Measurements from ENCODE around the gene CPNE1.

DNA sequence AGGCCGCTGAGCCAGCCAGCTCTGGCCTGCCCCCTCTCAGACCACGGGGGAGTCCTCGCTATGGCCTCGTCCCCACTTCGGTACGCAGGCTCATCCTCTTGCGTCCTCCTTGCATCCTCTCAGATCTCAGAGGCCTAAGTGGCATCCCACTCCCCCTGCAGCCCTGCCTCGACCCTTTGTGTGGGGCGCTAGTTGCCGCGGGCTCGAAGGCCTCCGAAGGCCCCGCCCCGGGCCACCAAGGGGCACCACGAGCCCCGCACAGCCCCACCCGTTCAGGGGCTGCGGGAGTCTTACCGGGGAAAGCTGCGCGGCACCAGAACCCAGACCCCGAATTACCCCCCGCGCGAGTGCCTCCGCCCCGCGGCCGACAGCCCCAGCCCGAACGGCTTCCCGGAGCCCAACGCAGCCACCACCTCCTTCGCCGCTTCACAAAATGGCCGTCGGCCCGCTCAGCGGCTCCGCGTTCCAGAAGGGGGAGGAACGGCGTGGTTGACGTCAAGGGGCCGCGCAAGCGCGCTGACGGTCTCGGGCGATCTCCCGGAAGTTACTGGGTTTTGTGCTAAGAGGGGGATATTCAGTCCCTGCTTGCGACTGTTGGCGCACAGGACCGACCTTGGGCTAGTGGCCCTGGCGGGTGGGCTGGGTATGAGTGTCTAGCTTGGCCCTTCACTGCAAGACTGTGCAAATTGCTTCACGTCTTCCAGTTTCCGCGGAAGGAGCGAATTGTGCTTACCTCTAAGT is at the start of gene CPNE1, which contains the start of gene RBM12:
- TF ChIP-seq EZH2phosphoT487 (IDR thresholded peaks at IDR 0.05; ENCODE audit: insufficient read depth, low read depth) (no peak), EZH2 (IDR thresholded peaks at IDR 0.05; ENCODE audit: insufficient read depth, poor library complexity, severe bottlenecking) (no peak)
